Upper lobe of left lung (tissue), 6 donors: ENCODE measurements around the gene KCTD1. TPM values are rescaled to one million over a fixed set of nuclear protein-coding genes. Genes with fewer than 3 reads are reported as not detected.

Experiments used
- ATAC-seq, 2 donors: fragments of 200-7000 bp; cut with Tn5 transposase; one replicate each; pipeline ENCODE4 v1.9.1; 2022; ENCODE audit warnings: mild to moderate bottlenecking in 2 of 2, moderate library complexity in 2 of 2; ENCODE audit not compliant: low FRiP score in 2 of 2
- DNase-seq, 2 donors: peaks; one replicate each; pipeline ENCODE4 v3.0.0-alpha.2; 2019 to 2020
- H3K27ac ChIP-seq, 4 donors: fragments of 200-600 bp; sonication (generic); one replicate each; pipeline ENCODE4 v1.5.1; 2016 to 2019
- H3K27me3 ChIP-seq, 4 donors: fragments of 200-600 bp; sonication (generic); one replicate each; pipeline ENCODE4 v1.5.1; 2017 to 2019
- H3K36me3 ChIP-seq, 4 donors: fragments of 200-600 bp; sonication (generic); one replicate each; pipeline ENCODE4 v1.5.1; 2016 to 2019
- H3K4me1 ChIP-seq, 4 donors: fragments of 200-600 bp; sonication (generic); one replicate each; pipeline ENCODE4 v1.5.1; 2018 to 2019
- H3K4me3 ChIP-seq, 4 donors: fragments of 200-600 bp; sonication (generic); one replicate each; pipeline ENCODE4 v1.5.1; 2017 to 2019; ENCODE audit warnings: mild to moderate bottlenecking in 2 of 4, moderate library complexity in 1 of 4
- H3K9me3 ChIP-seq, 4 donors: fragments of 200-600 bp; sonication (generic); one replicate each; pipeline ENCODE4 v1.5.1; 2018 to 2019
- CTCF ChIP-seq, 6 experiments: fragments of 450-650 bp in 4 of 6; fragments of 200-600 bp in 2 of 6; sonication (generic) in 2 of 6; IDR thresholded peaks; one replicate each; pipeline ENCODE4 v1.5.1; 2016 to 2019; ENCODE audit warnings: antibody characterized with exemption in 6 of 6
- EP300 ChIP-seq, 4 donors: sonication (generic); formaldehyde crosslinking; IDR thresholded peaks; one replicate each; pipeline ENCODE4 v1.5.1; 2017; ENCODE audit warnings: antibody characterized with exemption in 4 of 4, control low read depth in 2 of 4
- POLR2A ChIP-seq, 4 donors: fragments of 450-650 bp; IDR thresholded peaks; one replicate each; pipeline ENCODE4 v1.5.1; 2016 to 2017; ENCODE audit warnings: antibody characterized with exemption in 4 of 4, mild to moderate bottlenecking in 2 of 4
- POLR2AphosphoS5 ChIP-seq, 2 donors: sonication (generic); formaldehyde crosslinking; IDR thresholded peaks; one replicate each; pipeline ENCODE4 v1.5.1; 2017; ENCODE audit warnings: antibody characterized with exemption in 2 of 2
- WGBS, 2 donors: methylation state at CpG; one replicate each; pipeline ENCODE4 v1.1.5; 2017 to 2018; 5-methylcytosine and 5-hydroxymethylcytosine counted together
- small RNA-seq, 4 donors: library from RNA; depleted of rRNA; stranded (forward); fragments of <200 nt; gene quantifications; one replicate each; pipeline ENCODE3, GENCODE V24; 2016
- total RNA-seq, 6 donors: library from RNA; depleted of rRNA in 4 of 6; stranded (reverse); fragments of >200 nt in 4 of 6; gene quantifications; one replicate each; pipeline versions ENCODE4 v1.1.0 to v1.2.1, GENCODE V29; 2016 to 2021
- donor health status: DM: no; HTN: no; CAD: no; lungs with moderate emphysema.
- donor health status: DM: no; HTN: yes; CAD: no; lungs with severe emphysema.

The KCTD1 gene
- total RNA-seq, 6 donors from 2014 or later: 5.8 to 22.3 (median 14.1) TPM

GRCh38 chr18:26406854-26407517, 141.4 kb downstream of the KCTD1 start:
- WGBS, 2 donors: 75 to 79% methylated on average over 15 of the region's 15 CpGs

GRCh38 chr18:26406324-26406723, 142.0 kb downstream of the KCTD1 start:
- TF ChIP-seq EP300 (IDR thresholded peaks at IDR 0.05) (no peak), POLR2A (IDR thresholded peaks at IDR 0.05) (no peak), CTCF (IDR thresholded peaks at IDR 0.05) (no peak), POLR2AphosphoS5 (IDR thresholded peaks at IDR 0.05) (no peak)
- 87 to 88% methylated on average over 11 to 12 of the region's 12 CpGs for WGBS, 2 donors
- Histone ChIP-seq H3K9me3 (no peaks in the 10 kb centered on the region), H3K4me3 (no peak overlapping the region), H3K27ac (no peak overlapping the region), H3K27me3 (no peaks in the 10 kb centered on the region), H3K4me1 (no peaks in the 10 kb centered on the region), H3K36me3 (no peaks in the 10 kb centered on the region)
- DNase-seq (peak in 1 of 2 donors; percentile 53), ATAC-seq (no peak)

More at GRCh38 chr18:26406854-26407517, 141.4 kb downstream of the KCTD1 start:
- no peak overlapping the region for H3K27ac ChIP-seq
- no peaks in the 10 kb centered on the region for H3K9me3 ChIP-seq
- ATAC-seq: peak in 1 of 2 donors; percentile 5
- no peaks in the 10 kb centered on the region for H3K4me1 ChIP-seq
- H3K27me3 ChIP-seq: no peaks in the 10 kb centered on the region
- DNase-seq: no peak
- H3K36me3 ChIP-seq: no peaks in the 10 kb centered on the region
- no peak overlapping the region for H3K4me3 ChIP-seq
- TF ChIP-seq POLR2A (IDR thresholded peaks at IDR 0.05) (no peak), POLR2AphosphoS5 (IDR thresholded peaks at IDR 0.05) (no peak), EP300 (IDR thresholded peaks at IDR 0.05) (no peak), CTCF (IDR thresholded peaks at IDR 0.05) (no peak)

GRCh38 chr18:26405190-26405801, 143.1 kb downstream of the KCTD1 start:
- Histone ChIP-seq H3K27me3 (no peaks in the 10 kb centered on the region), H3K4me3 (no peak overlapping the region), H3K9me3 (no peaks in the 10 kb centered on the region), H3K4me1 (no peaks in the 10 kb centered on the region), H3K36me3 (no peaks in the 10 kb centered on the region), H3K27ac (no peak overlapping the region)
- peak in 1 of 2 donors; percentile 26 for DNase-seq
- no peak for ATAC-seq
- TF ChIP-seq POLR2A (IDR thresholded peaks at IDR 0.05) (no peak), POLR2AphosphoS5 (IDR thresholded peaks at IDR 0.05) (no peak), EP300 (IDR thresholded peaks at IDR 0.05) (no peak), CTCF (IDR thresholded peaks at IDR 0.05) (peak in 2 of 6 experiments; percentile 22)
- 73 to 74% methylated on average over 4 to 5 of the region's 5 CpGs for WGBS, 2 donors

Small RNA genes lying within 50 kb of the gene (small RNA-seq; reads per million reads assigned to genes)
- gene MIR8057: 0 reads per million in 4 donors
